ENCODE data around the gene ANAPC4.

GRCh38 chr4:25370242-25370641 is 6.8 kb upstream of the ANAPC4 start:
- no peak for TF ChIP-seq CTCF (conservative IDR thresholded peaks at IDR 0.05 in 1 of 2, IDR thresholded peaks at IDR 0.05 in 1 of 2; ENCODE audit: extremely low read depth in 1 of 2, insufficient read depth in 1 of 2, low read depth in 1 of 2, low read length in 2 of 2)
- TF ChIP-seq EZH2 (IDR thresholded peaks at IDR 0.05; ENCODE audit: borderline replicate concordance, low read length), result no peak
